HG02885 (cell line): Measurements from ENCODE around the gene FKBP5.

Source experiments
- ATAC-seq: cut with Tn5 transposase; IDR thresholded peaks from one replicate; pipeline ENCODE4 v1.9.1; 2021; ENCODE audit warnings: mild to moderate bottlenecking; ENCODE audit not compliant: unreplicated experiment, poor library complexity

The FKBP5 gene

DNA sequence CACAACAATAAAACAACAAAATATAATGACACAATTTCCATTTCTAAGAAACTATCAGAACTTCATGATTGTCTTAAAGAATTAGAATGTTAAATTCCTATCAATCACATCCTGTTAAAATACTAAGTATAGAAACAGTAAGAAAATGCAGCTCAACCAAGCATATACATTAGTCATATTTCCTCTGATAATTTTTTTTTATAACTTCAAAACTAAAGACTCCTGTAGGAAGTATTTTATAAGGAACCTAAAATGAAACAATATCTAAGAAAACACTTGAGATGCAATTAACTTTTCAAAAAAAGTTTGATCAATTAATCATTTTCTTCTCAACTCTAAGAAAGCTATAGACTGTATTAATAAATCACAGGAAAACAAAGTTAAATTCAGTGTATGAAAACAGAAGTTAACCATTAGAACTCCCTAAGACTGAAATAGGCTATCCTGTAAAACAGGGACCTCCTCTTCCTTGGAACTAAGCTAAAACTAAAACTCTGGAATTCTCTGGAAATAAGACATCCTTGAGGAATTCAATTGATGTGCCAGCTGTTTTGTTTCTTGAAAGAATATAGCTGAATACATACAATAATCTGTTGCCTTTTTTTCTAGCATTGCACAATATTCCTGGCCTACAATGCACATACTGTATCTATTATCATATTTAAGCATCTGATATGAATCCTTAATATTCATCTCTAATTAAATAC, 19.8 kb downstream of the FKBP5 start:
- no peak for ATAC-seq

DNA sequence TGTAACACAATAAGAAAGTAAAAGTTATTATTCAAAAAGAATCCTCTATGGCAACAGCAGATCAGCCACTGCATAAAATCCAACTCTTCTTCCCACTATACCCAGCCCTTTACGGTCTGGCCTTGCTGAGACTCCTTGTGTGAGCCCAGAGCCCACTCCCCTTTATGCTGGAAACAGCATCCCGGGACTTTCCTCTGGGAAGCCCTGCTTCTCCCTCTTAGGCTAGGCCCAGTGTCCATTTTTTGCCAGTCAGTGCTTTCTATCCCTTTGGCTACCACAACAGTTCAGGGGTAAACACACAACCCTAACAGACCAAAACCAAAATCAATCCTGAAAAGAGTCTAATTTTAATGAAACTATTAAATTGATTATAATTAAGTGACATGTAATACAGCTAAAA, 20.6 kb downstream of the FKBP5 start:
- ATAC-seq: no peak

DNA sequence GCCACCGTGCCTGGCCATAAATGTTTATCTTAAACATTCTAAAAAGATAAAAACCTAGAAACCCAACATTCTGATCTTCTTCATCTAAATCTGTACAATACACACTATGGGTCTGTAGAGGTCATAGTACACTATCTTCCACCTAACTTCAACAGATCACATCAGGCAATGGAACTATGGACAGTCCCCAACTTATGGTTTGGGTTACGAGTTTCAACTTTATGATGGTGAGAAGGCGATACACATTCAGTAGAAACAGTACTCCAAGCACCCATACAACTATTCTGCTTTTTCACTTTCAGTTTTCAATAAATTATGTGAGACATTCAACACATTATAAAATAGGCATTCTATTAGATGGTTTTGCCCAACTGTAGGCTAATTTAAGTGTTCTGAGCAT, 23.1 kb downstream of the FKBP5 start:
- ATAC-seq: no peak

DNA sequence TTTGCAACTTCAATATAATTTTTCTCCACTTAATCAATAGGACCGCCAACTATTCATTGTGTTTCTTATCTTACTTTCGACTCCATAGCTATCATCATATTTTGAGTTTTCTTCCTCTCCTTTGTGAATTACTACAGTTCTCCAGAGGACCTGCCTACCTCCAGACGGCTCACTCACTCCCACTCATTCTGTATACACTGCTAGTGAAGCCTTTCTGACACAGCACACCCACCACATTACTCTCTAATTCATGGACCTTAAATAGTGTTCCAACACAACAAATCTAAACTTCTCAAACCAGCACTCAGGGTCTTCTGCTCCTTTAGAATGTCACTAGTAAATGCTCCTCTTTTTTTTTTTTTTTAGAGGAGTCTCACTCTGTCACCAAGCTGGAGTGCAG, 23.8 kb downstream of the FKBP5 start:
- no peak for ATAC-seq

DNA sequence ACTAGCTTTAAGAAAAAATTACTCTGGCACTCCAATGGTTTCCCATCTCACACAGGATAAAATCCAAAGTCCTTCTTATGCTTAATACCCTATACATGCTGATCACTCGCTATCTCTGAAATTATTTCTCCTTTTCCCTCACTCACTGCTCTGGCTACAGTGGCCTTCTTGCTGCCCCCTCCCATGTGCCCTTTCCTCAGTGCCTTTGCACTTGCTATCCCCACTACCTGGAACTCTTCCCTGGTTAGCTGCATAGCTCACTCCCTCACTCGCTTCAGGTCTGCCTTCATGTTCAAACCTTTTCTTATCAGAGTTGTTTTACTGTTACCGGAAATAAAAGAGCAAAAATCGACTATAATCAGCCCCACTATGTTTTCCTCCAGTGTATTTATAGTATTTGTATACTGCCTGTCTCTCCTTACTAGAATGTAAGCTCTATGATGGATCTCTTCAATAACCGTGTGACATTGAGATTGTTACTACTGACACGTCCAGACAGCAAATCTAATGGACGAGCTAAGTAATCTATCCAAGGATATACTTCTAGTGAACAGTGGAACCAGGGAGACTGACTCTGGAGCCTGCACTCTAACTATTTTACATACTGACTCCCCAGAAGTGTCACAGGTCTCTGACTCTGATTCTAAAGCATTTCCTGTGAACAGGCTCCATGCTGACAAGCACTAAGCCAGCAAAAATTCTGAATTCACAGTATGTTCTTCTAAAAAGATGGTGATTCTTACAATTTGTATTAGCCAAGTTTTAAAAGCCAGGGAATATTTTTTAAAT, 25.1 kb downstream of the FKBP5 start:
- no peak for ATAC-seq

DNA sequence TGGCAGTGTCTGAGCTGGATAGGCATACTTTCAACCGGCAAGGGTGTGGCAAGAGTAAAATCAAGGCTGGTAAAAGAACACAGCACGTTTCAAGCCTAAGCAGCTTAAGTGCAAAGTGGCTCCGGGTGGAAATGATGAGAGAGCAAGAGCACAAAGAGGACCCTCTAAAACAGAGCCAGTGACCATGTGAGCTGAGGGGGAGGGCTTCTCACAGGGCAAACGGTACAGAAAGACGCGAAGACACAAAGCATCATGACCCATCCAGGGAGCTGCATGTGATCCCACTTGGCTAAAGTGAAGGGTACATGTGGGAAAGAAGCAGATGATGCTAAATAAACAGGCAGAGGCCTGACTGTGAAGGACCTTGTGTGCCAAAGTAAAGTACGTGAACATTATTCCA, 25.7 kb downstream of the FKBP5 start:
- no peak for ATAC-seq

DNA sequence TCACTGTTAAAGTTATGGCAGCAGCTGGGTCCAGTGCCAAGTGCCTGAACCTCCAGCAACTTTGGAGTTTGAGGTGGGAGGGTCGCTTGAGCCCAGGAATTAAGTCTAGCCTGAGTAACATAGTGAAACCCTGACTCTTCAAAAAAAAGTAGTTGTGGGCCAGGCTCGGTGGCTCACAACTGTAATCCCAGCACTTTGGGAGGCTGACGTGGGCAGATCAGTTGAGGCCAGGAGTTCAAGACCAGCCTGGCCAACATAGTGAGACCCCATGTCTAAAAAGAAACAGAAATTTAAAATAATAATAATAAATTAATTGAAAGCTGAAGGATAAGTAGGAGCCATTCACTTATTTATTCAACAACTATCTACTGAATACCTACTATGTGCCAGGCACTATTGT, 33.8 kb downstream of the FKBP5 start:
- ATAC-seq: no peak

DNA sequence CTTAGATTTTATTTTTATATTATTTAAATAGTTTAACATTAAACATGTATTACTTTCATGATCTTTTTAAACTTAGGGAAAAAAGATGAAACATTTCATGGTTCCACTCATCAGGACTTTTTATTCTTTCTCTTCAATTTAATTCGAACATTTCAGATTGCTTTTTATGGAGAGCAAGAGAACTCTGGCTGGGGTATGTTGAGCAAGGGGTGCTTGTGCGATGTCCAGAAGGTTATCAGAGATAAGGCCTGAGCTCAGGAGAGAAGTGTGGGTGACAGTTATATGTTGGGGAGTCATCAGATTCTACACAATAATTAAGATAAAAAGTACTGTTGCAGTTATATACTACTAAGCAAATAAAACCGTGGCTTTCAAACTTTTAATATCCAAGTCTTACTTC, 37.5 kb downstream of the FKBP5 start:
- no peak for ATAC-seq

DNA sequence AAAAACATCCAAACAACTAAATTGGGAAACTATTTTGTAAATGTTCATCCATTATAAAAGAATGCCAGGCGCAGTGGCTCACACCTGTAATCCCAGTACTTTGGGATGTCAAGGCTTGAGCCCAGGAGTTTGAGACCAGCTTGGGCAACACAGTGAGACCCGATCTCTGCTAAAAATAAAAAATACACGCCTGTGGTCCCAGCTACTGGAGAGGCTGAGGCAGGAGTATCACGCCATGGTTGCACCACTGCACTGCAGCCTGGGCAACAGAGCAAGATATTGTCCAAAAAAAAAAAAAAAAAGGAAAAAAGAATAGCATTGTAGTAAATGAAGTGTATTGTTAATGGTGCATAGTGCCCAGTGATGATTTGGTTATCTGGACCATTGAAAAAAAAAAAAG, 38.7 kb downstream of the FKBP5 start:
- no peak for ATAC-seq

DNA sequence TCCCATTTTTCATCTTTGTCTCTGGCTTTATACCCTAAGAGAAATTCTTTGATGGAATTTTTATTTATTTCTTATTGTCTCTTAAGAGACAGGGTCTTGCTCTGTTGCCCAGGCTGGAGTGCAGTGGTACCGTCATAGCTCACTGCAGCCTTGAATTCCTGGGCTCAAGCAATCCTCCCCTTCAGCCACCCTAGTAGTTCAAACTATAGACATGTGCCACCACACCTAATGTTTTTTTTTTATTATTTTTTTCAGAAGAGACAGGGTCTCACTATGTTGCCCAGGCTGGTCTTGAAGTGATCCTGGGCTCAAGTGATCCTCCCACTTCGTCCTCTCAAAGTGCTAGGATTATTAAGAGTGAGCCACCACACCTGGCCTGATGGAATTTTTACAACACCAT, 40.5 kb downstream of the FKBP5 start:
- no peak for ATAC-seq

DNA sequence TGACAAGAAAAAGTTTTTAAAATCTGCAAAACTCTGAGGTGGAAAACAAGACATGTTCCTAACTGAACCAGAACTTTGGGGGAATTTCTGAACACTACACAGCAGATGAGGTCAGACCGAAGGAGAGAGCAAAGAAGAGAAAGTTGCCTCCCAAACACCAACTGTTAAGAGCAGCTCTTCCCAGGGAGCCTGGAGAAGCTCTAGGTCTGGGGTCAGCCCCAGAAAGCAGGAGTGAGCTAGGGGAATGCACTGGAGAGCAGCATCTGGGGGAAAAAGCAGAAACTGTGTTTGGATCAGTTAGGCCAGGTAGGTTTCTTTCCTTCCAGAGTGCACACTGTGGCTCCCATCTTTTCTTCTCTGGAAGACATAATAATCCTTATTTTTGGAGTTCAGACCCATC, 41.3 kb downstream of the FKBP5 start:
- ATAC-seq: no peak

DNA sequence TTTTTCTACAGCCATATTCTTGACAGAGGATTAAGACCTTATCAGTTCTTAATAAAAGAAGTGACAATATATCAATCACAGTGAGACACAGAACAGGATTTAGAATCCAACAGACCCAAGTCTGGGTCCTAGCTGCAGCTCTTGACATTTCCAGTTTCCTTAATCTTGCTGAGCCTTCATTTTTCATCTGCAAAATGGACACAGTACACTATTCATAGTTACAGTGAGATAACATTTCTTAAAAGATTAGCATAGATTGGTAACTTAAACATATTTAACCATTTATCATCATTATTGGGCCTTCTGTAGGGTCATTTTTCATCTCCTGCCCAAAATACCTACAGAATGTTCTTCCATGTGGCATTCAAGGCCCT, 45.6 kb downstream of the FKBP5 start:
- no peak for ATAC-seq

DNA sequence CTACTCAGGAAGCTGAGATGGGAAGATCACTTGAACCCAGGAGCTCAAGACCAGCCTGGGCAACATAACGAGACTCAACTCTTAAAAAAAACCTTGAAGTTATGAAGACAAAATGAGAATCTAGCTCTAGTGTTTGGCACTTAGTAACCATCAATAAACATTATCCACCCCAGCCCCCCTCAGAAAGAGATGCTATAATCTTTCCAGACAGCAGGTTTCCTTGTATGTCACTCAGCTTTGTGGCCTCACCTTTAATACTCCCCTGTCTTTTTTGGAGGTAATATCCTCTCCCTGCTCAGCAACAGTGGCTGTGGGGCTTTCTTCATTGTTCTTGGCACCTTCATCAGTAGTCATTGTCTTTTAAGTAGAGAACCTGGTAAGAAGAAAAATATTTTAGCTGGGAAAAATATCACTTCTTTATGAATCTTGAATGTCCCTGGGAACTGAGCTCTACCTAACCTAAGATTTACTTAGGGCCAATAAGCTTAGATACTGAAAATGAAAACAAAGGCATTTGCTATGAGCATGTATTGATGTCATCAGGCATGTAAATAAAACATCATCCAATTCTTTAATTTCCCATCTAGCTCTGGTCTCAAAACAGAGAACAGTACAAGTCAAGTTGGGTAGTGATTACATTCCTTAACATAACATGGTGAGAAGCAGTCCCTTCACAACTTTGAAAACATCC, 46.1 kb downstream of the FKBP5 start:
- no peak for ATAC-seq

DNA sequence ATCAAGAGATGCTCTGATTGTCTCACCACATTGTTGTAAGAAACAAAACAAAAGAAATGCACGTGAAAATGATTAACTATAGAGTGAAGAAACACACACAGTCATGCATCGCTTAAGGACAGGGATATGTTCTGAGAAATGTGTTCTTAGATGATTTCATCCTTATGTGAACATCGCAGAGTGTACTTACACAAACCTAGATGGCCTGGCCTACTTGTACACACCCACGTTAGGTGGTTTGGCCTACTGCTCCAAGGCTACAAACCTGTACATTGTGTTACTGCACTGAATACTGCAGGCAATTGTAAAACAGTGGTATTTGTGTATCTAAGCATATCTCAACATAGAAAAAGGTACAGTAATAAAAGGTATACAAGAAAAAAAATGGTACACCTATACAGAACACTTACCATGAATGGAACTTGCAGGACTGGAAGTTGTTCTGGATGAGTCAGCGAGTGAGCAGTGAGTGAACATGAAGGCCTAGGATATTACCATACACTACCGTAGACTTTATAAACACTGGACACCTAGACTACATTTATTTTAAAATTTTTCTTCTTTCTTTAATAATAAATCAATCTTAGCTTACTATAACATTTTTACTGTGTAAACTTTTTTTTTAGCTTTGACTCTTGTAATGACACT, 48.6 kb downstream of the FKBP5 start:
- no peak for ATAC-seq

DNA sequence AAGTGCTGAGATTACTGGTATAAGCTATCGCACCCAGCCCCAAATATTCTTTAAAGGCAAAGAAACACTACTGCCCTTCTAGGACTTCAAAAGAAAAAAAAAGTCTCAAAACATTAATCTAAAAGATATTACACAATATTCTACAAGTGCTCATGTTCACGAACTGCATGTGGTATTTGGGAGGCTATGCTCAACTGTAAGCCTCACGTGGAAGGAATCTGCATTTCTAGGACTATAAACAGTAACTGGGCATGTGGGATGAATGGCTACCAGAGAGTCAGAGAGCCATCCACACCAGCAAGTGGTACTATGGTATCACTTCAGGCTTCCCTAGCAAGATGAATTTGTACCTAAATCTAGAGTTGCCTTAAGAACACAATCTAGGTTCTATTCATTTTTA, 50.0 kb downstream of the FKBP5 start:
- no peak for ATAC-seq

DNA sequence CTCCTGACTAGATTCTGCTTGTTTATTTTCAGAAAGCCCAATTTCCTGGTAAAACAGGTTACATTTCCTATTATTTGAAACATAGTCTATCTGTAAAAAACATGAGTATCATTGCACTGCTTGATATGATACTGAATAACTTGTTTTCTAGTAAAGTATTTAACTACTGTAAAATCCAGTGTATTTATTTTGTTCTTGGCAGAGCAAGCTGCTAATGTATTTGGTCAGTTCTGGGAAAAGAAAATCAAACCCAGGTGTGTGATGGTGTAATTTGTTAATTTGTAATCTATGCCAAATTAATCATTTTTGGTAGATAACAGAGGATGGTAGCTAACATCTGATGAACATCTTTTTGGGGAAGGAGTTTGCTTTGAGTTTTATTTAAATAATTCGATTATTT, 50.8 kb downstream of the FKBP5 start:
- ATAC-seq: no peak

DNA sequence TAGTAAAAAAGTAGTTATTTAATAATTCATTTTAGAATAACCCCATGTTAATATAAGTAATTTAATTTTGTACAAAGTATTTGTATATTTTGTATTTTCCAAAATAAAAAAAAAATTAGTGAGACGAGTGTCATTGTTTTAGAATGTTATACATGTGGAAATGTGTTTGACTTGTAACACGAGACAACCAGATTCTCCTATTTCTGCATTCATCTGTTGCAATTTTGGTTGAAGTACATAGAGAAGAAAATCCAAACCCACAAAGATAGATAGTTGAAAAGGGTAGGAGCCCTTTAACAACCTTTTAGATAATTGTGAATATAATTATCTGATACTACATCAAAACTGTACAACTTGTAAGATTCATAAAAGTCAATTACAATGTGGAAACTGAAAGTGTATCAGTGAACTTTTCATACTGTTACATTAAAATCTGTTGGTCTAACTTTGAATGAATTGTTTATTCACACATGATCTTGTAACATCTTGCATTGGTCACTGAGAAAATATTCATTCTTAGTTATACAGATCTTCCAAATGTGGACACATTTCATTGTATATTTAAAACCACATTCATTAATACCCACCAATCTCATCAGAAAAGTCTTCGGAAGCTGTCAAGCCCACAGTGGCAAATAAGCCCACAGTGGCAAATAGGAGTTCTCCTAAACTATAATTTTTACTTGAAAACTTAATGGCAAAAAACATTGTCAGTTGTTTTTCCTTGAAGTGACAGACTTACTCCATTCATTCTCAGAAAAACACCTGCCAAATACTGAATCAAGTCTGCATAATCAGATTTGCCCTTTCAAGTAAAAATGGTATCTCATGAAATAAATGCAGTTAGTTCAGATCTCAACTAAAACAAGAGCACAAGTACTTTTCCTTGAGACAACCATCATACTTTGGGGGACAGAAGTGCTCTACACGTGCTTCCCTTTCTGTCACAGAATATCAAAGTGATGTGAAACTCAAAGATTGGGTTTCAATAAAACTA, 52.8 kb downstream of the FKBP5 start:
- no peak for ATAC-seq

DNA sequence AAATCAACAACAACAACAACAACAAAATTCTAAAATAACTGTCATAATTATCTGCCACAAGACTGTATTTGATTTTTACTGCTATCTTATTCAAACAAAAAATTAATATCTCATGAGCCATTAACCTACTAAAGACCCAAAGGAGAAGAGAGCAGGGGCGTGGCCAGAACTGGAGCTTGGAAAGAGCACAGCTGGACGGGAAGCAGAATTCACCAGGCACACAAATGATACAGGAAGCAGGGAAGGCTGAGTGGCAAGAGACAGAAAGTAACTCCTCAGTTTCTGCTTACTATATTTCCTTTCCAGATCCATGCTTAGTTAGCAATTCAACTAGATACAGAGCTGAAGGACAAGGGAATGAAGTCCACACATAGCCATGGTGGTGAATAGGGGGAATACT, 54.4 kb downstream of the FKBP5 start:
- no peak for ATAC-seq

DNA sequence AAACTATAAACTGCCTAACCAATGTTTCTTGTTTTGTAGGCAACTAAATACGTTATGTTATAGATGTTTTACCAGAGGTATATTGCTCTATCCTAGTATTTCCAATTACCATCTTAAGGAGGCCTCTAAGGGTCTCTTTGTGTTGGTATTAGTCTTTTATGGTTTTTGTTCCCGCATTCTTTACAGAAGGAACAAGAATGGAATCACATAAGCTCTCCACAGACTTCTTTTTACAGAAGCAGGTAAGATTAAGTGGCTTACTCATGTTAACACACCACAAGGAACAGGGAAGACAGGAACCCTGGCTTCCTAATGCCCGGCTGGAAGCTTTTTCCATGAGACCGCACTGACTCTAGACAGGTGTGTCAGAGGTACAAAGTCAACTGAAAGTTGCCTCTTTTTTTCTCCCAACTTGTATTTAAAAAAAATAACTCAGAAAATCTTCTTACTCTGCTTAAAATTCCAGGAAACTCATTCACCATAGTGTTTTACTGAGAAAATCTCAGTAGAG, 55.1 kb downstream of the FKBP5 start:
- no peak for ATAC-seq
